Loucy (cell line): ENCODE data around the gene FCER2.

ENCODE experiments used
- H2AFZ ChIP-seq: fragments of 200-600 bp; sonication (generic); 2 replicates; pipeline ENCODE4 v1.6.0; 2016; ENCODE audit warnings: antibody characterized with exemption, mild to moderate bottlenecking, low read length, moderate library complexity
- H3F3A ChIP-seq: fragments of 200-600 bp; 2 replicates; pipeline ENCODE4 v1.6.0; 2016; ENCODE audit warnings: antibody characterized with exemption, low read depth, mild to moderate bottlenecking
- H3K27me3 ChIP-seq: fragments of 200-600 bp; sonication (generic); 2 replicates; pipeline ENCODE4 v1.6.1; 2014; ENCODE audit warnings: low read length, mild to moderate bottlenecking; ENCODE audit not compliant: insufficient read depth, poor library complexity, severe bottlenecking
- H3K36me3 ChIP-seq: fragments of 200-600 bp; sonication (generic); 2 replicates; pipeline ENCODE4 v1.6.1; 2016; ENCODE audit warnings: low read length; ENCODE audit not compliant: insufficient read depth
- H3K4me1 ChIP-seq: fragments of 200-600 bp; sonication (generic); 2 replicates; pipeline ENCODE4 v1.5.1; 2014; ENCODE audit warnings: low read length, mild to moderate bottlenecking; ENCODE audit not compliant: insufficient read depth, poor library complexity, severe bottlenecking
- H3K4me2 ChIP-seq: fragments of 200-600 bp; sonication (generic); 2 replicates; pipeline ENCODE4 v1.6.0; 2014; ENCODE audit warnings: antibody characterized with exemption, low read length, low read depth, mild to moderate bottlenecking; ENCODE audit not compliant: poor library complexity, severe bottlenecking
- H3K4me3 ChIP-seq: fragments of 200-600 bp; sonication (generic); 2 replicates; pipeline ENCODE4 v1.5.1; 2014; ENCODE audit warnings: low read length, mild to moderate bottlenecking, mixed read lengths; ENCODE audit not compliant: poor library complexity, severe bottlenecking
- H3K79me2 ChIP-seq: fragments of 200-600 bp; sonication (generic); 2 replicates; pipeline ENCODE4 v1.6.1; 2014; ENCODE audit warnings: low read length; ENCODE audit not compliant: insufficient read depth
- H3K9ac ChIP-seq: fragments of 200-600 bp; sonication (generic); 2 replicates; pipeline ENCODE4 v1.6.0; 2014; ENCODE audit warnings: mild to moderate bottlenecking, low read depth, low read length, moderate library complexity; ENCODE audit not compliant: poor library complexity, severe bottlenecking
- H3K9me2 ChIP-seq: fragments of 200-600 bp; sonication (generic); replicated peaks from 2 replicates; pipeline ENCODE4 v1.6.1; 2016; ENCODE audit warnings: low read depth, low read length, mixed read lengths
- H3K9me3 ChIP-seq: fragments of 200-600 bp; sonication (generic); 2 replicates; pipeline ENCODE4 v1.6.1; 2014; ENCODE audit warnings: mild to moderate bottlenecking, antibody characterized with exemption, low read length, low read depth; ENCODE audit not compliant: insufficient read depth
- H4K20me1 ChIP-seq: fragments of 200-600 bp; sonication (generic); 2 replicates; pipeline ENCODE4 v1.6.0; 2014; ENCODE audit warnings: antibody characterized with exemption, low read length, mild to moderate bottlenecking; ENCODE audit not compliant: insufficient read depth, poor library complexity, severe bottlenecking
- EZH2phosphoT487 ChIP-seq: fragments of 200-600 bp; IDR thresholded peaks from 2 replicates; pipeline ENCODE4 v1.6.1; 2018; ENCODE audit warnings: antibody characterized with exemption, mild to moderate bottlenecking, moderate library complexity, borderline replicate concordance
- TF ChIP-seq, protein P1 (sequence below): fragments of 200-600 bp; sonication (generic); conservative IDR thresholded peaks from 2 replicates; pipeline ENCODE4 v1.5.1; 2014; ENCODE audit warnings: mild to moderate bottlenecking, antibody characterized with exemption, low read length

Gene FCER2

GRCh38 chr19:7733376-7733775 is 31.4 kb upstream of the FCER2 start:
- no peaks in the 10 kb centered on the region for H3K27me3 ChIP-seq
- H3K4me3 ChIP-seq, result no peak overlapping the region
- H4K20me1 ChIP-seq, result no peaks in the 10 kb centered on the region
- no peak for TF ChIP-seq EZH2phosphoT487
- TF ChIP-seq, protein P1, sequence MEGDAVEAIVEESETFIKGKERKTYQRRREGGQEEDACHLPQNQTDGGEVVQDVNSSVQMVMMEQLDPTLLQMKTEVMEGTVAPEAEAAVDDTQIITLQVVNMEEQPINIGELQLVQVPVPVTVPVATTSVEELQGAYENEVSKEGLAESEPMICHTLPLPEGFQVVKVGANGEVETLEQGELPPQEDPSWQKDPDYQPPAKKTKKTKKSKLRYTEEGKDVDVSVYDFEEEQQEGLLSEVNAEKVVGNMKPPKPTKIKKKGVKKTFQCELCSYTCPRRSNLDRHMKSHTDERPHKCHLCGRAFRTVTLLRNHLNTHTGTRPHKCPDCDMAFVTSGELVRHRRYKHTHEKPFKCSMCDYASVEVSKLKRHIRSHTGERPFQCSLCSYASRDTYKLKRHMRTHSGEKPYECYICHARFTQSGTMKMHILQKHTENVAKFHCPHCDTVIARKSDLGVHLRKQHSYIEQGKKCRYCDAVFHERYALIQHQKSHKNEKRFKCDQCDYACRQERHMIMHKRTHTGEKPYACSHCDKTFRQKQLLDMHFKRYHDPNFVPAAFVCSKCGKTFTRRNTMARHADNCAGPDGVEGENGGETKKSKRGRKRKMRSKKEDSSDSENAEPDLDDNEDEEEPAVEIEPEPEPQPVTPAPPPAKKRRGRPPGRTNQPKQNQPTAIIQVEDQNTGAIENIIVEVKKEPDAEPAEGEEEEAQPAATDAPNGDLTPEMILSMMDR, result no peak
- no peak overlapping the region for H2AFZ ChIP-seq
- H3K9me3 ChIP-seq, result no peaks in the 10 kb centered on the region
- no peak overlapping the region for H3K9ac ChIP-seq
- H3F3A ChIP-seq, result no peaks in the 10 kb centered on the region
- no peak overlapping the region for H3K4me2 ChIP-seq
- H3K36me3 ChIP-seq, result no peaks in the 10 kb centered on the region
- H3K9me2 ChIP-seq, result no peaks in the 10 kb centered on the region
- H3K4me1 ChIP-seq, result no peaks in the 10 kb centered on the region
- H3K79me2 ChIP-seq, result no peaks in the 10 kb centered on the region

GRCh38 chr19:7732045-7732444 is 30.1 kb upstream of the FCER2 start, which contains the start of gene CLEC4G:
CLEC4G (minus strand) TSS chr19:7732110; CDS start chr19:7732102, 8 bp downstream.
- Histone ChIP-seq H3K9me2 (no peaks in the 10 kb centered on the region), H4K20me1 (no peaks in the 10 kb centered on the region), H3K79me2 (no peaks in the 10 kb centered on the region), H3K4me1 (no peaks in the 10 kb centered on the region), H3K9me3 (no peaks in the 10 kb centered on the region), H2AFZ (no peak within 1 kb of the TSS), H3K9ac (no peak within 1 kb of the TSS), H3F3A (no peaks in the 10 kb centered on the region), H3K4me3 (no peak within 1 kb of the TSS), H3K4me2 (no peak within 1 kb of the TSS), H3K36me3 (no peaks in the 10 kb centered on the region), H3K27me3 (no peaks in the 10 kb centered on the region)
- TF ChIP-seq, protein P1, result no peak
- TF ChIP-seq EZH2phosphoT487, result no peak

GRCh38 chr19:7731615-7732014 is 29.7 kb upstream of the FCER2 start:
- TF ChIP-seq, protein P1, result no peak
- no peak for TF ChIP-seq EZH2phosphoT487
- no peak overlapping the region for H3K4me3 ChIP-seq
- H3K27me3 ChIP-seq, result no peaks in the 10 kb centered on the region

More at GRCh38 chr19:7731615-7732014, 29.7 kb upstream of the FCER2 start:
- Histone ChIP-seq H2AFZ (no peak overlapping the region), H3K79me2 (no peaks in the 10 kb centered on the region), H3K4me1 (no peaks in the 10 kb centered on the region), H4K20me1 (no peaks in the 10 kb centered on the region), H3K9me3 (no peaks in the 10 kb centered on the region), H3K9me2 (no peaks in the 10 kb centered on the region), H3K9ac (no peak overlapping the region), H3K4me2 (no peak overlapping the region), H3K36me3 (no peaks in the 10 kb centered on the region), H3F3A (no peaks in the 10 kb centered on the region)
